ENCODE data around the gene ZNF557. TPM values are rescaled to one million over a fixed set of nuclear protein-coding genes. Genes with fewer than 3 reads are reported as not detected.
"Not testable (repeated sequence)": the region's sequence is repeated elsewhere in the genome, so short reads cannot be mapped to it uniquely, and the experiment has no call there.

The ZNF557 gene
- total RNA-seq, 1 experiment from 2014 or later: 14.1 TPM

GRCh38 chr19:7063339-7063738, 6.2 kb upstream of the ZNF557 start:
- Histone ChIP-seq H3K27ac (ENCODE audit: low read depth, low read length, poor library complexity, severe bottlenecking) (no peak overlapping the region), H3K27me3 (replicated peaks; ENCODE audit: insufficient read depth, low read depth, low read length, poor library complexity) (no peaks in the 10 kb centered on the region), H3K4me1 (ENCODE audit: insufficient read depth, low read length, poor library complexity, severe bottlenecking) (no peaks in the 10 kb centered on the region), H3K36me3 (ENCODE audit: insufficient read depth, low read length, poor library complexity, severe bottlenecking) (no peaks in the 10 kb centered on the region), H3K4me3 (ENCODE audit: low read depth, low read length, poor library complexity, severe bottlenecking) (no peak overlapping the region), H3K9me3 (ENCODE audit: low read depth, low read length, poor library complexity, severe bottlenecking) (no peaks in the 10 kb centered on the region)
- intact Hi-C loops (cut with micrococcal nuclease; ENCODE audit: unreplicated experiment): no loop called here
- CTCF ChIA-PET: no interaction called here
- POLR2A ChIA-PET (ENCODE audit: low non-redundant PET): no interaction called here
- DNase-seq (ENCODE audit: low spot score): no peak
- BruUV-seq (replicated peaks): no TSS peak
- no peak for TF ChIP-seq EZH2 (IDR thresholded peaks at IDR 0.05; ENCODE audit: borderline replicate concordance, low read depth, low read length, poor library complexity, severe bottlenecking)
- no peak for TF ChIP-seq CTCF (conservative IDR thresholded peaks at IDR 0.05; ENCODE audit: low read depth, low read length)

- intact Hi-C loops (cut with micrococcal nuclease; ENCODE audit: unreplicated experiment): no loop called here
- H3K4me1 ChIP-seq (ENCODE audit: insufficient read depth, low read length, poor library complexity, severe bottlenecking): no peaks in the 10 kb centered on the region
- ChIA-PET POLR2A (ENCODE audit: low non-redundant PET) (no interaction called here), CTCF (no interaction called here)
- H3K27ac ChIP-seq (ENCODE audit: low read depth, low read length, poor library complexity, severe bottlenecking): no peak overlapping the region
- H3K4me3 ChIP-seq (ENCODE audit: low read depth, low read length, poor library complexity, severe bottlenecking): no peak overlapping the region
- no peak for DNase-seq (ENCODE audit: low spot score)
- TF ChIP-seq CTCF (conservative IDR thresholded peaks at IDR 0.05; ENCODE audit: low read depth, low read length): no peak
- no peak for TF ChIP-seq EZH2 (IDR thresholded peaks at IDR 0.05; ENCODE audit: borderline replicate concordance, low read depth, low read length, poor library complexity, severe bottlenecking)
- no peaks in the 10 kb centered on the region for H3K9me3 ChIP-seq (ENCODE audit: low read depth, low read length, poor library complexity, severe bottlenecking)
- H3K36me3 ChIP-seq (ENCODE audit: insufficient read depth, low read length, poor library complexity, severe bottlenecking): no peaks in the 10 kb centered on the region
- no TSS peak for BruUV-seq (replicated peaks)
- H3K27me3 ChIP-seq (replicated peaks; ENCODE audit: insufficient read depth, low read depth, low read length, poor library complexity): no peaks in the 10 kb centered on the region
These were observed 5.6 kb upstream of the ZNF557 start for GRCh38 chr19:7063764-7064418.

DNA sequence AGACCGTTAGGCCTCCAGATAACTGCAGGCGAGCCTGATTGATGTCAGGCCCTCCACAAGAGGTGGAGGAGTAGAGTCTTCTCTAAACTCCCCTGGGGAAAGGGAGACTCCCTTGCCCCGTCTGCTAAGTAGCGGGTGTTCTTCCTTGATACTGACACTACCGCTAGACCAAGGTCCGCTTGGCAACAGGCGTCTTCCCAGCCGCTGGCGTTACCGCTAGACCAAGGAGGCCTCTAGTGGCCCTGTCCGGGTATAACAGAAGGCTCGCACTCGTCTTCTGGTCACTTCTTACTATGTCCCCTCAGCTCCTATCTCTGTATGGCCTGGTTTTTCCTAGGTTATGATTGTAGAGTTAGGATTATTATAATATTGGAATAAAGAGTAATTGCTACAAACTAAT, 2.4 kb upstream of the ZNF557 start:
- H3K9me3 ChIP-seq (ENCODE audit: low read depth, low read length, poor library complexity, severe bottlenecking); H3K4me3 ChIP-seq (ENCODE audit: low read depth, low read length, poor library complexity, severe bottlenecking); intact Hi-C loops (cut with micrococcal nuclease; ENCODE audit: unreplicated experiment); H3K4me1 ChIP-seq (ENCODE audit: insufficient read depth, low read length, poor library complexity, severe bottlenecking); H3K27ac ChIP-seq (ENCODE audit: low read depth, low read length, poor library complexity, severe bottlenecking); CTCF ChIA-PET; H3K36me3 ChIP-seq (ENCODE audit: insufficient read depth, low read length, poor library complexity, severe bottlenecking); BruUV-seq (replicated peaks); POLR2A ChIA-PET (ENCODE audit: low non-redundant PET); H3K27me3 ChIP-seq (replicated peaks; ENCODE audit: insufficient read depth, low read depth, low read length, poor library complexity): not testable (repeated sequence)
- DNase-seq (ENCODE audit: low spot score): peak; percentile 43
- peak; percentile 41 for TF ChIP-seq CTCF (conservative IDR thresholded peaks at IDR 0.05; ENCODE audit: low read depth, low read length)
